SK-N-MC (cell line): ENCODE data around the gene RIMBP2.

Experiments
- EZH2 ChIP-seq: fragments of 200-600 bp; sonication (generic); IDR thresholded peaks from one replicate; pipeline ENCODE4 v1.6.1; 2017; ENCODE audit warnings: antibody characterized with exemption
- FOXP2 ChIP-seq: optimal IDR thresholded peaks from 2 replicates; pipeline ENCODE3; 2011; ENCODE audit warnings: mild to moderate bottlenecking, moderate library complexity; ENCODE audit not compliant: insufficient read depth; ENCODE audit errors: extremely low read length, control extremely low read depth
- POLR2AphosphoS5 ChIP-seq: IDR thresholded peaks from 2 replicates; pipeline ENCODE4 v1.6.1; 2012; ENCODE audit warnings: mild to moderate bottlenecking, low read depth, low read length, borderline replicate concordance

- no peak for TF ChIP-seq EZH2
- no peak for TF ChIP-seq POLR2AphosphoS5
- TF ChIP-seq FOXP2 = no peak
These were observed 209.3 kb downstream of the RIMBP2 start for GRCh38 chr12:130506844-130507243.
